HEK293 (cell line): Measurements from ENCODE around the gene EMP3.
A peak's percentile ranks its signal among the peaks of the same experiment; 100 is the strongest.

Experiments used
- CTCF ChIA-PET: fragments of 350-600 bp; formaldehyde crosslinking; extraction: SDS; loops from one replicate; lab custom pipeline; 2021; ENCODE audit warnings: antibody characterized with exemption; lab: Yijun Ruan, JAX
- POLR2A ChIA-PET: fragments of 300-600 bp; formaldehyde crosslinking; extraction: SDS; loops from one replicate; lab custom pipeline; 2020; ENCODE audit warnings: antibody characterized with exemption, inconsistent platforms; lab: Yijun Ruan, JAX
- H3K27ac ChIP-seq: fragments of 200-500 bp; sonication (Bioruptor generic); 2 replicates; pipeline ENCODE4 v1.5.1; 2014; ENCODE audit warnings: low read depth, low read length, control low read depth, inconsistent platforms; ENCODE audit errors: extremely low read depth
- H3K36me3 ChIP-seq, 2 experiments: fragments of 200-500 bp in 1 of 2; sonication (Bioruptor generic) in 1 of 2; 1 replicate in 1 of 2; 2 replicates in 1 of 2; pipeline ENCODE4 v1.5.1; 2014 to 2017; ENCODE audit warnings: inconsistent platforms in 2 of 2, low read length in 2 of 2; ENCODE audit not compliant: control insufficient read depth in 2 of 2, insufficient read depth in 1 of 2
- H3K4me1 ChIP-seq: fragments of 200-500 bp; sonication (Bioruptor generic); 2 replicates; pipeline ENCODE4 v1.5.1; 2014; ENCODE audit warnings: mild to moderate bottlenecking, low read length, inconsistent platforms; ENCODE audit not compliant: control insufficient read depth, insufficient read depth
- H3K4me3 ChIP-seq: 2 replicates; pipeline ENCODE4 v1.5.1; 2011; ENCODE audit warnings: low read depth, mild to moderate bottlenecking, control low read depth, low read length, moderate library complexity
- H3K9me3 ChIP-seq: fragments of 200-500 bp; sonication (Bioruptor generic); 2 replicates; pipeline ENCODE4 v1.5.1; 2014; ENCODE audit warnings: low read depth, low read length, inconsistent platforms; ENCODE audit not compliant: control insufficient read depth, insufficient read depth
- KLF10 ChIP-seq: fragments of 450-650 bp; IDR thresholded peaks from 2 replicates; pipeline ENCODE4 v1.5.1; 2018; ENCODE audit warnings: missing biosample characterization, mild to moderate bottlenecking, missing genetic modification characterization
- ZNF157 ChIP-seq: fragments of 450-650 bp; formaldehyde crosslinking; IDR thresholded peaks from 2 replicates; pipeline ENCODE4 v1.5.1; 2016; ENCODE audit warnings: missing biosample characterization, missing genetic modification characterization
- ZNF174 ChIP-seq: fragments of 450-650 bp; formaldehyde crosslinking; IDR thresholded peaks from 2 replicates; pipeline ENCODE4 v1.5.0; 2017; ENCODE audit warnings: missing biosample characterization, mild to moderate bottlenecking, missing genetic modification characterization
- ZNF248 ChIP-seq: fragments of 450-650 bp; formaldehyde crosslinking; IDR thresholded peaks from 2 replicates; pipeline ENCODE4 v1.5.1; 2017; ENCODE audit warnings: missing biosample characterization, missing genetic modification characterization
- ZNF274 ChIP-seq, 2 experiments: fragments of 200-500 bp in 1 of 2; fragments of 450-650 bp in 1 of 2; sonication (Bioruptor generic) in 1 of 2; formaldehyde crosslinking in 1 of 2; IDR thresholded peaks; 2 replicates each; pipeline versions ENCODE4 v1.5.1 to v1.6.1; 2014 to 2016; ENCODE audit warnings: borderline replicate concordance in 1 of 2, inconsistent platforms in 1 of 2, low read length in 1 of 2, missing biosample characterization in 1 of 2, missing genetic modification characterization in 1 of 2
- ZNF354C ChIP-seq: fragments of 450-650 bp; formaldehyde crosslinking; IDR thresholded peaks from 2 replicates; pipeline ENCODE4 v1.5.1; 2016; ENCODE audit warnings: missing biosample characterization, missing genetic modification characterization, low read depth, borderline replicate concordance
- ZNF555 ChIP-seq: fragments of 450-650 bp; formaldehyde crosslinking; conservative IDR thresholded peaks from 2 replicates; pipeline ENCODE4 v1.5.1; 2017; ENCODE audit warnings: missing biosample characterization, mild to moderate bottlenecking, missing genetic modification characterization, inconsistent platforms
- ZNF560 ChIP-seq: fragments of 450-650 bp; formaldehyde crosslinking; IDR thresholded peaks from 2 replicates; pipeline ENCODE4 v1.5.1; 2017; ENCODE audit warnings: missing biosample characterization, missing genetic modification characterization, borderline replicate concordance
- ZNF561 ChIP-seq: fragments of 450-650 bp; IDR thresholded peaks from 2 replicates; pipeline ENCODE4 v1.5.1; 2018; ENCODE audit warnings: missing biosample characterization, missing genetic modification characterization, borderline replicate concordance
- ZNF624 ChIP-seq: fragments of 450-650 bp; formaldehyde crosslinking; IDR thresholded peaks from 2 replicates; pipeline ENCODE4 v1.5.1; 2017; ENCODE audit warnings: missing biosample characterization, missing genetic modification characterization
- ZNF776 ChIP-seq: fragments of 450-650 bp; formaldehyde crosslinking; IDR thresholded peaks from 2 replicates; pipeline ENCODE4 v1.5.0; 2017; ENCODE audit warnings: missing biosample characterization, missing genetic modification characterization, borderline replicate concordance
- ZNF843 ChIP-seq: fragments of 450-650 bp; formaldehyde crosslinking; IDR thresholded peaks from 2 replicates; pipeline ENCODE4 v1.5.1; 2016; ENCODE audit warnings: missing biosample characterization, missing genetic modification characterization
- TF ChIP-seq, protein P1 (sequence below): fragments of 450-650 bp; formaldehyde crosslinking; IDR thresholded peaks from 2 replicates; pipeline ENCODE4 v1.5.1; 2016; ENCODE audit warnings: missing biosample characterization, missing genetic modification characterization
- TF ChIP-seq, protein P2 (sequence below): fragments of 450-650 bp; formaldehyde crosslinking; IDR thresholded peaks from 2 replicates; pipeline ENCODE4 v1.5.1; 2017; ENCODE audit warnings: missing biosample characterization, missing genetic modification characterization
- TF ChIP-seq, protein P3 (sequence below): fragments of 450-650 bp; formaldehyde crosslinking; IDR thresholded peaks from 2 replicates; pipeline ENCODE4 v1.5.1; 2017; ENCODE audit warnings: missing biosample characterization, missing genetic modification characterization
- TF ChIP-seq, protein P4 (sequence below): fragments of 450-650 bp; formaldehyde crosslinking; IDR thresholded peaks from 2 replicates; pipeline ENCODE4 v1.5.1; 2017; ENCODE audit warnings: missing biosample characterization, missing genetic modification characterization
- TF ChIP-seq, protein P5 (sequence below): fragments of 450-650 bp; formaldehyde crosslinking; IDR thresholded peaks from 2 replicates; pipeline ENCODE4 v1.5.1; 2017; ENCODE audit warnings: missing biosample characterization, mild to moderate bottlenecking, missing genetic modification characterization, moderate library complexity
- TF ChIP-seq, protein P6 (sequence below): fragments of 450-650 bp; formaldehyde crosslinking; IDR thresholded peaks from 2 replicates; pipeline ENCODE4 v1.5.1; 2017; ENCODE audit warnings: missing biosample characterization, missing genetic modification characterization
- TF ChIP-seq, protein P7 (sequence below): fragments of 450-650 bp; IDR thresholded peaks from 2 replicates; pipeline ENCODE4 v1.5.1; 2018; ENCODE audit warnings: missing biosample characterization, missing genetic modification characterization

EMP3 gene

DNA sequence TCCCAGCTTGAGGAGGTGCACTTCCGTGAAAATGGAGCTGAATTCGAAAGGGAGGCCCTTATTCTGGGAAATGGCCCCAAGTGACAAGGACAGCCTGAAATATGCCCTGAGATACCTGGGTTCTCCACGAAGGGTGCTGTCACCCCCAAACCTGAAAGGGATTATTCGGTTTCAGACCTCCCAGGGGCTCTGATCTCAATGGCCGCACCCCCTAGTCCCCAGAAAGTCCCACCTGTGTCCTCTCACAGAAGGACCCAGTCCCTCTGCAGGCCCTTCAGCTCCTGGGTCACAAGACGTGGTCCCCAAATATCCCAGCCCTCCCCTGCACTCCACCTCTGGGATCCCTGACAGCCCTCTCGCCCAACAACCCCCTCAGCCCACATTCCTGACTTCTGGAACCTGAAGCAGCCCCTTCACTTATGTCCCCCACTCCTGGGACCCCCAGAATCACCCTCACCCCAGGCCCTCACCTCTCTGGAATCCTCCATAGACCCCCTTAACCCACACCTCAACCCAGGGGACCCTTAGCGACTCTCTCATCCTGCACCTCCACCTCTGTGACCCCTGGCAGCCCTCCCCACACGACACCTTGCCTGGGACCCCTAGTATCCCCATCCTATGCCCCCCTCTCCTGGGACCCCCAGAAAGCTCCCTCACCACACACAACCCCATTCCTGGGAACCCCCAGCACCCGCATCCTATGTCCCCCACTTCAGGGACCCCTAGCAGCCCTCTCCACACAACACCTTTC, 39.4 kb downstream of the EMP3 start (continued):
- TF ChIP-seq, protein P1, sequence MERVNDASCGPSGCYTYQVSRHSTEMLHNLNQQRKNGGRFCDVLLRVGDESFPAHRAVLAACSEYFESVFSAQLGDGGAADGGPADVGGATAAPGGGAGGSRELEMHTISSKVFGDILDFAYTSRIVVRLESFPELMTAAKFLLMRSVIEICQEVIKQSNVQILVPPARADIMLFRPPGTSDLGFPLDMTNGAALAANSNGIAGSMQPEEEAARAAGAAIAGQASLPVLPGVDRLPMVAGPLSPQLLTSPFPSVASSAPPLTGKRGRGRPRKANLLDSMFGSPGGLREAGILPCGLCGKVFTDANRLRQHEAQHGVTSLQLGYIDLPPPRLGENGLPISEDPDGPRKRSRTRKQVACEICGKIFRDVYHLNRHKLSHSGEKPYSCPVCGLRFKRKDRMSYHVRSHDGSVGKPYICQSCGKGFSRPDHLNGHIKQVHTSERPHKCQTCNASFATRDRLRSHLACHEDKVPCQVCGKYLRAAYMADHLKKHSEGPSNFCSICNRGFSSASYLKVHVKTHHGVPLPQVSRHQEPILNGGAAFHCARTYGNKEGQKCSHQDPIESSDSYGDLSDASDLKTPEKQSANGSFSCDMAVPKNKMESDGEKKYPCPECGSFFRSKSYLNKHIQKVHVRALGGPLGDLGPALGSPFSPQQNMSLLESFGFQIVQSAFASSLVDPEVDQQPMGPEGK: no peak
- TF ChIP-seq, protein P2, sequence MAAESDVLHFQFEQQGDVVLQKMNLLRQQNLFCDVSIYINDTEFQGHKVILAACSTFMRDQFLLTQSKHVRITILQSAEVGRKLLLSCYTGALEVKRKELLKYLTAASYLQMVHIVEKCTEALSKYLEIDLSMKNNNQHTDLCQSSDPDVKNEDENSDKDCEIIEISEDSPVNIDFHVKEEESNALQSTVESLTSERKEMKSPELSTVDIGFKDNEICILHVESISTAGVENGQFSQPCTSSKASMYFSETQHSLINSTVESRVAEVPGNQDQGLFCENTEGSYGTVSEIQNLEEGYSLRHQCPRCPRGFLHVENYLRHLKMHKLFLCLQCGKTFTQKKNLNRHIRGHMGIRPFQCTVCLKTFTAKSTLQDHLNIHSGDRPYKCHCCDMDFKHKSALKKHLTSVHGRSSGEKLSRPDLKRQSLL (tag by site-specific recombination): no peak
- TF ChIP-seq ZNF248 (tag by site-specific recombination) (0 out of 2 replicates have a peak, but pooled peaks have one; percentile 26), KLF10 (tag by site-specific recombination) (no peak)

DNA sequence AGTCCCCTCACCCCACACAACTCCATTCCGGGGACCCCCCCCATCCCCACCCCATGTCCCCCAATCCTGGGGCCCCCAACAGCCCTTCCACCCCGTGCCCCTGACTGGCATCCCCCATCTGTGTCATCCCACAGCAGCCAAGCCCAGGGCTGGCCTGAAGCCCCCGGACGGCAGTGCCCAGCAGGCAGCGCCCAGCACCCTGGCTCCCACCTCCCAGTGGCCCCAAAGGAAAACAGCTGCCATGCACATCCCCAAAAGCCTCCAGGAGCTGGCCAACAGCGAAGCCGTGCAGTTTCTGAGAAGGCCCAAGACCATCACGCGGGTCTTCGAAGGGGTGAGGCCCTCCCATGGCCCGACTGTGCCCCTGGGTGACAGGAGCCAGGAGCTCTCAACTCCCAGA, 40.2 kb downstream of the EMP3 start:
- TF ChIP-seq ZNF561 (no peak), ZNF843 (tag by site-specific recombination) (no peak), ZNF624 (tag by site-specific recombination) (no peak), ZNF555 (tag by site-specific recombination) (no peak), ZNF157 (tag by site-specific recombination) (no peak), ZNF274 (IDR thresholded peaks at IDR 0.05; ENCODE audit: low read length) (no peak), ZNF274 (tag by site-specific recombination; IDR thresholded peaks at IDR 0.05; ENCODE audit: borderline replicate concordance) (no peak), ZNF174 (tag by site-specific recombination) (no peak), ZNF354C (tag by site-specific recombination) (no peak), ZNF560 (tag by site-specific recombination) (no peak), ZNF776 (tag by site-specific recombination) (no peak)
- TF ChIP-seq, protein P3, sequence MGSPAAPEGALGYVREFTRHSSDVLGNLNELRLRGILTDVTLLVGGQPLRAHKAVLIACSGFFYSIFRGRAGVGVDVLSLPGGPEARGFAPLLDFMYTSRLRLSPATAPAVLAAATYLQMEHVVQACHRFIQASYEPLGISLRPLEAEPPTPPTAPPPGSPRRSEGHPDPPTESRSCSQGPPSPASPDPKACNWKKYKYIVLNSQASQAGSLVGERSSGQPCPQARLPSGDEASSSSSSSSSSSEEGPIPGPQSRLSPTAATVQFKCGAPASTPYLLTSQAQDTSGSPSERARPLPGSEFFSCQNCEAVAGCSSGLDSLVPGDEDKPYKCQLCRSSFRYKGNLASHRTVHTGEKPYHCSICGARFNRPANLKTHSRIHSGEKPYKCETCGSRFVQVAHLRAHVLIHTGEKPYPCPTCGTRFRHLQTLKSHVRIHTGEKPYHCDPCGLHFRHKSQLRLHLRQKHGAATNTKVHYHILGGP (tag by site-specific recombination): no peak
- TF ChIP-seq, protein P4, sequence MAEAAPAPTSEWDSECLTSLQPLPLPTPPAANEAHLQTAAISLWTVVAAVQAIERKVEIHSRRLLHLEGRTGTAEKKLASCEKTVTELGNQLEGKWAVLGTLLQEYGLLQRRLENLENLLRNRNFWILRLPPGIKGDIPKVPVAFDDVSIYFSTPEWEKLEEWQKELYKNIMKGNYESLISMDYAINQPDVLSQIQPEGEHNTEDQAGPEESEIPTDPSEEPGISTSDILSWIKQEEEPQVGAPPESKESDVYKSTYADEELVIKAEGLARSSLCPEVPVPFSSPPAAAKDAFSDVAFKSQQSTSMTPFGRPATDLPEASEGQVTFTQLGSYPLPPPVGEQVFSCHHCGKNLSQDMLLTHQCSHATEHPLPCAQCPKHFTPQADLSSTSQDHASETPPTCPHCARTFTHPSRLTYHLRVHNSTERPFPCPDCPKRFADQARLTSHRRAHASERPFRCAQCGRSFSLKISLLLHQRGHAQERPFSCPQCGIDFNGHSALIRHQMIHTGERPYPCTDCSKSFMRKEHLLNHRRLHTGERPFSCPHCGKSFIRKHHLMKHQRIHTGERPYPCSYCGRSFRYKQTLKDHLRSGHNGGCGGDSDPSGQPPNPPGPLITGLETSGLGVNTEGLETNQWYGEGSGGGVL (tag by site-specific recombination): no peak
- TF ChIP-seq, protein P5, sequence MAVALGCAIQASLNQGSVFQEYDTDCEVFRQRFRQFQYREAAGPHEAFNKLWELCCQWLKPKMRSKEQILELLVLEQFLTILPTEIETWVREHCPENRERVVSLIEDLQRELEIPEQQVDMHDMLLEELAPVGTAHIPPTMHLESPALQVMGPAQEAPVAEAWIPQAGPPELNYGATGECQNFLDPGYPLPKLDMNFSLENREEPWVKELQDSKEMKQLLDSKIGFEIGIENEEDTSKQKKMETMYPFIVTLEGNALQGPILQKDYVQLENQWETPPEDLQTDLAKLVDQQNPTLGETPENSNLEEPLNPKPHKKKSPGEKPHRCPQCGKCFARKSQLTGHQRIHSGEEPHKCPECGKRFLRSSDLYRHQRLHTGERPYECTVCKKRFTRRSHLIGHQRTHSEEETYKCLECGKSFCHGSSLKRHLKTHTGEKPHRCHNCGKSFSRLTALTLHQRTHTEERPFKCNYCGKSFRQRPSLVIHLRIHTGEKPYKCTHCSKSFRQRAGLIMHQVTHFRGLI (tag by site-specific recombination): no peak
- TF ChIP-seq, protein P6, sequence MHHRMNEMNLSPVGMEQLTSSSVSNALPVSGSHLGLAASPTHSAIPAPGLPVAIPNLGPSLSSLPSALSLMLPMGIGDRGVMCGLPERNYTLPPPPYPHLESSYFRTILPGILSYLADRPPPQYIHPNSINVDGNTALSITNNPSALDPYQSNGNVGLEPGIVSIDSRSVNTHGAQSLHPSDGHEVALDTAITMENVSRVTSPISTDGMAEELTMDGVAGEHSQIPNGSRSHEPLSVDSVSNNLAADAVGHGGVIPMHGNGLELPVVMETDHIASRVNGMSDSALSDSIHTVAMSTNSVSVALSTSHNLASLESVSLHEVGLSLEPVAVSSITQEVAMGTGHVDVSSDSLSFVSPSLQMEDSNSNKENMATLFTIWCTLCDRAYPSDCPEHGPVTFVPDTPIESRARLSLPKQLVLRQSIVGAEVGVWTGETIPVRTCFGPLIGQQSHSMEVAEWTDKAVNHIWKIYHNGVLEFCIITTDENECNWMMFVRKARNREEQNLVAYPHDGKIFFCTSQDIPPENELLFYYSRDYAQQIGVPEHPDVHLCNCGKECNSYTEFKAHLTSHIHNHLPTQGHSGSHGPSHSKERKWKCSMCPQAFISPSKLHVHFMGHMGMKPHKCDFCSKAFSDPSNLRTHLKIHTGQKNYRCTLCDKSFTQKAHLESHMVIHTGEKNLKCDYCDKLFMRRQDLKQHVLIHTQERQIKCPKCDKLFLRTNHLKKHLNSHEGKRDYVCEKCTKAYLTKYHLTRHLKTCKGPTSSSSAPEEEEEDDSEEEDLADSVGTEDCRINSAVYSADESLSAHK (tag by site-specific recombination): no peak
- TF ChIP-seq, protein P7, sequence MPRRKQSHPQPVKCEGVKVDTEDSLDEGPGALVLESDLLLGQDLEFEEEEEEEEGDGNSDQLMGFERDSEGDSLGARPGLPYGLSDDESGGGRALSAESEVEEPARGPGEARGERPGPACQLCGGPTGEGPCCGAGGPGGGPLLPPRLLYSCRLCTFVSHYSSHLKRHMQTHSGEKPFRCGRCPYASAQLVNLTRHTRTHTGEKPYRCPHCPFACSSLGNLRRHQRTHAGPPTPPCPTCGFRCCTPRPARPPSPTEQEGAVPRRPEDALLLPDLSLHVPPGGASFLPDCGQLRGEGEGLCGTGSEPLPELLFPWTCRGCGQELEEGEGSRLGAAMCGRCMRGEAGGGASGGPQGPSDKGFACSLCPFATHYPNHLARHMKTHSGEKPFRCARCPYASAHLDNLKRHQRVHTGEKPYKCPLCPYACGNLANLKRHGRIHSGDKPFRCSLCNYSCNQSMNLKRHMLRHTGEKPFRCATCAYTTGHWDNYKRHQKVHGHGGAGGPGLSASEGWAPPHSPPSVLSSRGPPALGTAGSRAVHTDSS (tag by site-specific recombination): no peak
- POLR2A ChIA-PET: no interaction called here
- Histone ChIP-seq H3K36me3 (peaks cover 2 to 4% of the 10 kb centered on the region in 2 experiments; a peak in 2 of 3 replicates), H3K27ac (no peak overlapping the region), H3K4me3 (no peak overlapping the region), H3K9me3 (no peaks in the 10 kb centered on the region), H3K4me1 (peaks cover 4% of the 10 kb centered on the region; the same call in 1 of the 2 replicates)
- CTCF ChIA-PET: interaction anchor here (1.0 to 3.3 kb wide), 2 partner anchors 26 kb away, joined by 4 to 28 read pairs; partner anchors contain the start of gene KDELR1
